ENCODE measurements around the gene TRIM26. TPM values are rescaled to one million over a fixed set of nuclear protein-coding genes. Genes with fewer than 3 reads are reported as not detected.

The TRIM26 gene
- total and polyA plus RNA-seq, 2 of the 8 experiments (the other 6 are each of a cell fraction or from before 2014, with no cell fraction given), result 21.5 to 32.3 TPM

- TF ChIP-seq, protein P1, sequence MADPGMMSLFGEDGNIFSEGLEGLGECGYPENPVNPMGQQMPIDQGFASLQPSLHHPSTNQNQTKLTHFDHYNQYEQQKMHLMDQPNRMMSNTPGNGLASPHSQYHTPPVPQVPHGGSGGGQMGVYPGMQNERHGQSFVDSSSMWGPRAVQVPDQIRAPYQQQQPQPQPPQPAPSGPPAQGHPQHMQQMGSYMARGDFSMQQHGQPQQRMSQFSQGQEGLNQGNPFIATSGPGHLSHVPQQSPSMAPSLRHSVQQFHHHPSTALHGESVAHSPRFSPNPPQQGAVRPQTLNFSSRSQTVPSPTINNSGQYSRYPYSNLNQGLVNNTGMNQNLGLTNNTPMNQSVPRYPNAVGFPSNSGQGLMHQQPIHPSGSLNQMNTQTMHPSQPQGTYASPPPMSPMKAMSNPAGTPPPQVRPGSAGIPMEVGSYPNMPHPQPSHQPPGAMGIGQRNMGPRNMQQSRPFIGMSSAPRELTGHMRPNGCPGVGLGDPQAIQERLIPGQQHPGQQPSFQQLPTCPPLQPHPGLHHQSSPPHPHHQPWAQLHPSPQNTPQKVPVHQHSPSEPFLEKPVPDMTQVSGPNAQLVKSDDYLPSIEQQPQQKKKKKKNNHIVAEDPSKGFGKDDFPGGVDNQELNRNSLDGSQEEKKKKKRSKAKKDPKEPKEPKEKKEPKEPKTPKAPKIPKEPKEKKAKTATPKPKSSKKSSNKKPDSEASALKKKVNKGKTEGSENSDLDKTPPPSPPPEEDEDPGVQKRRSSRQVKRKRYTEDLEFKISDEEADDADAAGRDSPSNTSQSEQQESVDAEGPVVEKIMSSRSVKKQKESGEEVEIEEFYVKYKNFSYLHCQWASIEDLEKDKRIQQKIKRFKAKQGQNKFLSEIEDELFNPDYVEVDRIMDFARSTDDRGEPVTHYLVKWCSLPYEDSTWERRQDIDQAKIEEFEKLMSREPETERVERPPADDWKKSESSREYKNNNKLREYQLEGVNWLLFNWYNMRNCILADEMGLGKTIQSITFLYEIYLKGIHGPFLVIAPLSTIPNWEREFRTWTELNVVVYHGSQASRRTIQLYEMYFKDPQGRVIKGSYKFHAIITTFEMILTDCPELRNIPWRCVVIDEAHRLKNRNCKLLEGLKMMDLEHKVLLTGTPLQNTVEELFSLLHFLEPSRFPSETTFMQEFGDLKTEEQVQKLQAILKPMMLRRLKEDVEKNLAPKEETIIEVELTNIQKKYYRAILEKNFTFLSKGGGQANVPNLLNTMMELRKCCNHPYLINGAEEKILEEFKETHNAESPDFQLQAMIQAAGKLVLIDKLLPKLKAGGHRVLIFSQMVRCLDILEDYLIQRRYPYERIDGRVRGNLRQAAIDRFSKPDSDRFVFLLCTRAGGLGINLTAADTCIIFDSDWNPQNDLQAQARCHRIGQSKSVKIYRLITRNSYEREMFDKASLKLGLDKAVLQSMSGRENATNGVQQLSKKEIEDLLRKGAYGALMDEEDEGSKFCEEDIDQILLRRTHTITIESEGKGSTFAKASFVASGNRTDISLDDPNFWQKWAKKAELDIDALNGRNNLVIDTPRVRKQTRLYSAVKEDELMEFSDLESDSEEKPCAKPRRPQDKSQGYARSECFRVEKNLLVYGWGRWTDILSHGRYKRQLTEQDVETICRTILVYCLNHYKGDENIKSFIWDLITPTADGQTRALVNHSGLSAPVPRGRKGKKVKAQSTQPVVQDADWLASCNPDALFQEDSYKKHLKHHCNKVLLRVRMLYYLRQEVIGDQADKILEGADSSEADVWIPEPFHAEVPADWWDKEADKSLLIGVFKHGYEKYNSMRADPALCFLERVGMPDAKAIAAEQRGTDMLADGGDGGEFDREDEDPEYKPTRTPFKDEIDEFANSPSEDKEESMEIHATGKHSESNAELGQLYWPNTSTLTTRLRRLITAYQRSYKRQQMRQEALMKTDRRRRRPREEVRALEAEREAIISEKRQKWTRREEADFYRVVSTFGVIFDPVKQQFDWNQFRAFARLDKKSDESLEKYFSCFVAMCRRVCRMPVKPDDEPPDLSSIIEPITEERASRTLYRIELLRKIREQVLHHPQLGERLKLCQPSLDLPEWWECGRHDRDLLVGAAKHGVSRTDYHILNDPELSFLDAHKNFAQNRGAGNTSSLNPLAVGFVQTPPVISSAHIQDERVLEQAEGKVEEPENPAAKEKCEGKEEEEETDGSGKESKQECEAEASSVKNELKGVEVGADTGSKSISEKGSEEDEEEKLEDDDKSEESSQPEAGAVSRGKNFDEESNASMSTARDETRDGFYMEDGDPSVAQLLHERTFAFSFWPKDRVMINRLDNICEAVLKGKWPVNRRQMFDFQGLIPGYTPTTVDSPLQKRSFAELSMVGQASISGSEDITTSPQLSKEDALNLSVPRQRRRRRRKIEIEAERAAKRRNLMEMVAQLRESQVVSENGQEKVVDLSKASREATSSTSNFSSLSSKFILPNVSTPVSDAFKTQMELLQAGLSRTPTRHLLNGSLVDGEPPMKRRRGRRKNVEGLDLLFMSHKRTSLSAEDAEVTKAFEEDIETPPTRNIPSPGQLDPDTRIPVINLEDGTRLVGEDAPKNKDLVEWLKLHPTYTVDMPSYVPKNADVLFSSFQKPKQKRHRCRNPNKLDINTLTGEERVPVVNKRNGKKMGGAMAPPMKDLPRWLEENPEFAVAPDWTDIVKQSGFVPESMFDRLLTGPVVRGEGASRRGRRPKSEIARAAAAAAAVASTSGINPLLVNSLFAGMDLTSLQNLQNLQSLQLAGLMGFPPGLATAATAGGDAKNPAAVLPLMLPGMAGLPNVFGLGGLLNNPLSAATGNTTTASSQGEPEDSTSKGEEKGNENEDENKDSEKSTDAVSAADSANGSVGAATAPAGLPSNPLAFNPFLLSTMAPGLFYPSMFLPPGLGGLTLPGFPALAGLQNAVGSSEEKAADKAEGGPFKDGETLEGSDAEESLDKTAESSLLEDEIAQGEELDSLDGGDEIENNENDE (IDR thresholded peaks at IDR 0.05; ENCODE audit: insufficient replicate concordance, low read length), result no peak
These were observed 34.4 kb downstream of the TRIM26 start (continued) for GRCh38 chr6:30178837-30179236.
